ENCODE measurements around the gene MSH3.

Gene MSH3

DNA sequence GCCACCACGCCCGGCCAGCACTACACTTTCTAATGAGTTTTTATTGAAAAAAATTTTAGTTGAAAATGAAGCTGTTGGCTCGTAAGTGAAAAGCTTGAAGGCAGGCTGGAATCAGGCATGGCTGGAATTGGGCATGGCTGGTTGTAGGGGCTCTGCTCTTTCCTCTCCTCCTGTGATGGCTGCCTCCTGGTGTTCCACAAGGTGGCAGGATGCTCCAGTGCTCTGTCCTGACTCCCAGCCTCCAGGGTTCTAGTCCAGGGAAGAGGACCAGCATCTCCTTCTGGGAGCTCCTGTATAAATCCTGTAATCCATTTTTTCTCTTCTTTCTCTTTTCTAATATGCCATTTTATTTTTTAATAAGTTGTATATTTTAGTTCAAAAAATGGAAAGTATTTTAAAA lies 57.5 kb downstream of the MSH3 start:
- peak; percentile 64 for TF ChIP-seq RAD21 (IDR thresholded peaks at IDR 0.05; ENCODE audit: low read depth)
- TF ChIP-seq EGR1 (IDR thresholded peaks at IDR 0.05): no peak

GRCh38 chr5:80712919-80713318 lies 58.5 kb downstream of the MSH3 start:
- TF ChIP-seq TAF1 (IDR thresholded peaks at IDR 0.05; ENCODE audit: low read depth) (no peak), CEBPB (IDR thresholded peaks at IDR 0.05) (no peak), YY1 (IDR thresholded peaks at IDR 0.05; ENCODE audit: low read depth) (no peak), ZBTB7A (IDR thresholded peaks at IDR 0.05; ENCODE audit: low read depth) (no peak), CREB1 (IDR thresholded peaks at IDR 0.05; ENCODE audit: low read depth) (no peak), EP300 (IDR thresholded peaks at IDR 0.05; ENCODE audit: borderline replicate concordance) (no peak), TEAD4 (IDR thresholded peaks at IDR 0.05) (no peak), EGR1 (IDR thresholded peaks at IDR 0.05) (no peak), TCF12 (IDR thresholded peaks at IDR 0.05; ENCODE audit: low read depth) (no peak), RAD21 (IDR thresholded peaks at IDR 0.05; ENCODE audit: low read depth) (no peak), FOXM1 (IDR thresholded peaks at IDR 0.05; ENCODE audit: borderline replicate concordance, low read depth) (no peak), NFIC (IDR thresholded peaks at IDR 0.05) (no peak)
- TF ChIP-seq, protein P1, sequence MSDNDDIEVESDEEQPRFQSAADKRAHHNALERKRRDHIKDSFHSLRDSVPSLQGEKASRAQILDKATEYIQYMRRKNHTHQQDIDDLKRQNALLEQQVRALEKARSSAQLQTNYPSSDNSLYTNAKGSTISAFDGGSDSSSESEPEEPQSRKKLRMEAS (IDR thresholded peaks at IDR 0.05): no peak
- TF ChIP-seq, protein P2, sequence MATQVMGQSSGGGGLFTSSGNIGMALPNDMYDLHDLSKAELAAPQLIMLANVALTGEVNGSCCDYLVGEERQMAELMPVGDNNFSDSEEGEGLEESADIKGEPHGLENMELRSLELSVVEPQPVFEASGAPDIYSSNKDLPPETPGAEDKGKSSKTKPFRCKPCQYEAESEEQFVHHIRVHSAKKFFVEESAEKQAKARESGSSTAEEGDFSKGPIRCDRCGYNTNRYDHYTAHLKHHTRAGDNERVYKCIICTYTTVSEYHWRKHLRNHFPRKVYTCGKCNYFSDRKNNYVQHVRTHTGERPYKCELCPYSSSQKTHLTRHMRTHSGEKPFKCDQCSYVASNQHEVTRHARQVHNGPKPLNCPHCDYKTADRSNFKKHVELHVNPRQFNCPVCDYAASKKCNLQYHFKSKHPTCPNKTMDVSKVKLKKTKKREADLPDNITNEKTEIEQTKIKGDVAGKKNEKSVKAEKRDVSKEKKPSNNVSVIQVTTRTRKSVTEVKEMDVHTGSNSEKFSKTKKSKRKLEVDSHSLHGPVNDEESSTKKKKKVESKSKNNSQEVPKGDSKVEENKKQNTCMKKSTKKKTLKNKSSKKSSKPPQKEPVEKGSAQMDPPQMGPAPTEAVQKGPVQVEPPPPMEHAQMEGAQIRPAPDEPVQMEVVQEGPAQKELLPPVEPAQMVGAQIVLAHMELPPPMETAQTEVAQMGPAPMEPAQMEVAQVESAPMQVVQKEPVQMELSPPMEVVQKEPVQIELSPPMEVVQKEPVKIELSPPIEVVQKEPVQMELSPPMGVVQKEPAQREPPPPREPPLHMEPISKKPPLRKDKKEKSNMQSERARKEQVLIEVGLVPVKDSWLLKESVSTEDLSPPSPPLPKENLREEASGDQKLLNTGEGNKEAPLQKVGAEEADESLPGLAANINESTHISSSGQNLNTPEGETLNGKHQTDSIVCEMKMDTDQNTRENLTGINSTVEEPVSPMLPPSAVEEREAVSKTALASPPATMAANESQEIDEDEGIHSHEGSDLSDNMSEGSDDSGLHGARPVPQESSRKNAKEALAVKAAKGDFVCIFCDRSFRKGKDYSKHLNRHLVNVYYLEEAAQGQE (IDR thresholded peaks at IDR 0.05; ENCODE audit: low read depth): no peak
- TF ChIP-seq, protein P3, sequence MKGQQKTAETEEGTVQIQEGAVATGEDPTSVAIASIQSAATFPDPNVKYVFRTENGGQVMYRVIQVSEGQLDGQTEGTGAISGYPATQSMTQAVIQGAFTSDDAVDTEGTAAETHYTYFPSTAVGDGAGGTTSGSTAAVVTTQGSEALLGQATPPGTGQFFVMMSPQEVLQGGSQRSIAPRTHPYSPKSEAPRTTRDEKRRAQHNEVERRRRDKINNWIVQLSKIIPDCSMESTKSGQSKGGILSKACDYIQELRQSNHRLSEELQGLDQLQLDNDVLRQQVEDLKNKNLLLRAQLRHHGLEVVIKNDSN (IDR thresholded peaks at IDR 0.05): no peak

DNA sequence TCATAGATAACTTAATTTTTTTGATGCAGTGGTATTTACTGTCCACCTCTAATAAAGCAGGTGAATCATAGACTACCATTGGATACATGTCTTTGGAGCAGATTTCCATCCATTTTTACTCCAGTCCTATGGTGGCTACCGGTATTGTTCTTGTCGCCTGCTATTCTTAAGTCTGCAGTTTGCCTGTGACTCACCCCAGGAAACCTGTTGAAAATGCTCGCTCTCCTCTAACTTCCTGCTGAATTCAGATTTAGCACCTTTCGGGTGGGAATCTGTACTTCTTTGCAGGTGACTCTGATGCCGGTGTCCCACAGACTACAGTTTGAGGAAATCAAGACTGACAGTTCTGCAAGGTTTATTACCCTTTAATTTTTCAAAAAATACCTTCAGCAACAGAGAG lies 59.2 kb downstream of the MSH3 start:
- no peak for TF ChIP-seq NFIC (IDR thresholded peaks at IDR 0.05)
- no peak for TF ChIP-seq RAD21 (IDR thresholded peaks at IDR 0.05; ENCODE audit: low read depth)
- TF ChIP-seq CREB1 (IDR thresholded peaks at IDR 0.05; ENCODE audit: low read depth): no peak
- no peak for TF ChIP-seq YY1 (IDR thresholded peaks at IDR 0.05; ENCODE audit: low read depth)
- TF ChIP-seq, protein P2 (IDR thresholded peaks at IDR 0.05; ENCODE audit: low read depth): no peak
- no peak for TF ChIP-seq EP300 (IDR thresholded peaks at IDR 0.05; ENCODE audit: borderline replicate concordance)
- no peak for TF ChIP-seq TCF12 (IDR thresholded peaks at IDR 0.05; ENCODE audit: low read depth)
- TF ChIP-seq EGR1 (IDR thresholded peaks at IDR 0.05): no peak
- TF ChIP-seq, protein P1 (IDR thresholded peaks at IDR 0.05): no peak
- TF ChIP-seq FOXM1 (IDR thresholded peaks at IDR 0.05; ENCODE audit: borderline replicate concordance, low read depth): no peak
- TF ChIP-seq ZBTB7A (IDR thresholded peaks at IDR 0.05; ENCODE audit: low read depth): no peak
- TF ChIP-seq CEBPB (IDR thresholded peaks at IDR 0.05): no peak
- TF ChIP-seq, protein P3 (IDR thresholded peaks at IDR 0.05): no peak
- TF ChIP-seq TAF1 (IDR thresholded peaks at IDR 0.05; ENCODE audit: low read depth): no peak

- TF ChIP-seq NFIC (IDR thresholded peaks at IDR 0.05) (no peak), CREB1 (IDR thresholded peaks at IDR 0.05; ENCODE audit: low read depth) (no peak), RAD21 (IDR thresholded peaks at IDR 0.05; ENCODE audit: low read depth) (no peak), TCF12 (IDR thresholded peaks at IDR 0.05; ENCODE audit: low read depth) (no peak), TEAD4 (IDR thresholded peaks at IDR 0.05) (no peak), FOXM1 (IDR thresholded peaks at IDR 0.05; ENCODE audit: borderline replicate concordance, low read depth) (no peak), EGR1 (IDR thresholded peaks at IDR 0.05) (no peak), EP300 (IDR thresholded peaks at IDR 0.05; ENCODE audit: borderline replicate concordance) (no peak), TAF1 (IDR thresholded peaks at IDR 0.05; ENCODE audit: low read depth) (no peak), CEBPB (IDR thresholded peaks at IDR 0.05) (no peak), YY1 (IDR thresholded peaks at IDR 0.05; ENCODE audit: low read depth) (no peak)
- TF ChIP-seq, protein P3 (IDR thresholded peaks at IDR 0.05): no peak
- TF ChIP-seq, protein P2 (IDR thresholded peaks at IDR 0.05; ENCODE audit: low read depth): no peak
- TF ChIP-seq, protein P1 (IDR thresholded peaks at IDR 0.05): no peak
Measured at GRCh38 chr5:80714570-80715298, 60.3 kb downstream of the MSH3 start.
